Measurements from ENCODE around the gene TMTC4.

TMTC4 gene

GRCh38 chr13:100667894-100668293 lies 6.7 kb downstream of the TMTC4 start:
- DNase-seq = no peak

DNA sequence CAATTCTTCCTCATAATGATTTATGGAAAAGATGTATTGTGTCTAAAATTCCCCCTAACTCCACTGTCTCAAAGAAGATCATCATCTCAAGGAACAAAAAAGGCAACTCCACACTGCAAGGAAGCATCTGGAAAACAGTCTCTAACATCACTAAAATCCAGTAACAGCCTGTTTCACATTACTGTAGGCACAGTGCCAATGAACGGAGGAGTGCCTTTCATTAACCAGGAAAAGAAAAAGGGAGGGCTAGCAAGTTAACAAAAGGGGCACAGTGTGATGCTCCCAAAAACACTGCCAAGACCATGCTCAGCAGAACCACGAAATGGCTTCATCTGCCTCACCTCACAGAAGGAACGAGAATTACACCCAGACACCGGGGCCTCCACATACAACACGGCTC lies 8.5 kb downstream of the TMTC4 start:
- DNase-seq = no peak

DNA sequence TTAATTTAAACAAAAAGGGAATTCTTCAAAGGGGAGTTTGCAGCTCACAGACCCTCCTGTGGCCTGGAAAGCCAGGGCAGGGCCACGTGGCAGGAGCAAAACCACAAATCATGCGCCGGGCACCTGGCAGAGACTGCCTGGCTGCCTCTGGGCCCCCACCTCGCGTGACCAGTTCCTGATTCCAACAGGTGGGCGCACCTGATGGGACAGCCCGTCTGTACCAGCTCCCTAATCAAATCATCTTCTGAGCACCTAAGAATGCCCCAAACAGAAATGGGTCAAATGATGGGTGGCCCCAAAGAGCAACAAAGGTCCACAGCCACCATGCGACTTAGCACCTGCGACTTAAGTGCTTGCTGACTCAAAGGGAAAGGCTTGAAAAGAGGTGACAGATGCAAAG lies 9.2 kb downstream of the TMTC4 start:
- no peak for DNase-seq

- DNase-seq = no peak
Measured at GRCh38 chr13:100664171-100664900, 10.3 kb downstream of the TMTC4 start.

DNA sequence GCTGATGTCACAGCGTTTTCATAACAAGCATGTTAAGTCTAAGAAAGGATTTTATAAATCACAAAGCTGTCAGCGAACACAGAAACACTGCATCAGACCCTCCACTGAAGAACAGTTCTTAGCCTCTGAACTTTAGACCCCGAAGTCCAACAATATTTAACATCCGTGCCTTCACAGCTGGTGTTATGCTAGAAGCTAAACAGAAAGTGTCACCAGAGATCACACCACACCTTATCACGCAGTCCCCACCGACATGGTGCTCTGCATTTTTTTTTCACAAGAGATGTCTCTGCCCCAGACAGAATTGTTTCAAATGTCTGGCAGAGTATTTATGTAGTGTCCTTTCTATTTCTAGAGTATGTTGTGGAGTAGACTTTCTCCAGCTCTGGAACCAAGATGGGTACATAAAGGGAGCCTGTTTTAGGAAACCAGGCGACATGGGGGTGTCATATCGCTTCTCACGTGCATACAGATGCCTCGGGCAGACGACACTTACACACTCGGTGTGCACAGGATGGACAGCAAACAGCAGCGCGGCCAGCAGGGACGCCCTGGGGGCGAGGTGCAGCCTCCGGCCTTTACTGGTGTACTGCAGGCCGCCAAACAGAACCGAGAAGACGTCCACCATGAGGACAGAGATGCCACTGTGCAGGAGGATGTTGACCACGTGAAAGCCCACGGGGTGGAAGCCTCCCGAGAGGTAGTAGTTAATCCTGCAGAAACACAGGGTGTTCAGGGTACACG lies 12.0 kb downstream of the TMTC4 start:
- DNase-seq = no peak

DNA sequence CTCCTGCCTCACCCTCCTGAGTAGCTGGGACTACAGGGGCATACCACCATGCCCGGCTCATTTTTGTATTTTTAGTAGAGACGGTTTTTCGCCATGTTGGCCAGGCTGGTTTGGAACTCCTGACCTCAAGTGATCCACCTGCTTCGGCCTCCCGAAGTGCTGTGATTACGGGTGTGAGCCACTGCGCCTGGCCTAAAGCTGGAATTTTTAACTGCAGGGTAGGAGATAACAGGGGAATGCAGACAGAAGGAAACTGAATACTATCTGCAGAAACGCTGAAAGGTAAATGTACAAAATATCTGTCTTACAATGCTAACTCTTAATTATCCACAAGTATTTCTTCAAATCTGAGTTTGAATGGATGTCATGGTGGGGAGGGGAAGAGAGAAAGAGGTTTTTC lies 13.8 kb downstream of the TMTC4 start:
- no peak for DNase-seq

DNA sequence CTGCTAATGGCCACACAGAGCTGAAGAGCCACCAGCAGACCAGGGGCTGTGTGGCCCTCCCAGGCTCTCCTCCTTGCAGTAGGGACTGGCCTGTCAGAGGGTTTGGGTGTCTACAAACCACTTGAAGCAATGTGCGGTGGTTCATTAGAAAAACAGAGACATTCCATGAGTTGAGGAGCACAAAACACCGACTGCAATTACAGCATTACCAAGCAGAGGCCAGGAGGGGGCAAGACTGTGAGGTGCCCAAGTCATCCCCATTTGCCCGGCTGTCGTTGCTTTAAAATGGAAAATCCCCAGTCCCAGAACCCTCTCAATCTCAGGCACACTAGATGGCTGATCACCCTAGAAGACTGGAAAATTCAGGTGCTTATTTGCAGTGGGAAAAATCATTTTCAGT lies 15.0 kb downstream of the TMTC4 start:
- no peak for DNase-seq

GRCh38 chr13:100658363-100658762 lies 16.2 kb downstream of the TMTC4 start:
- peak in 1 of 5 donors; percentile 44 for DNase-seq

DNA sequence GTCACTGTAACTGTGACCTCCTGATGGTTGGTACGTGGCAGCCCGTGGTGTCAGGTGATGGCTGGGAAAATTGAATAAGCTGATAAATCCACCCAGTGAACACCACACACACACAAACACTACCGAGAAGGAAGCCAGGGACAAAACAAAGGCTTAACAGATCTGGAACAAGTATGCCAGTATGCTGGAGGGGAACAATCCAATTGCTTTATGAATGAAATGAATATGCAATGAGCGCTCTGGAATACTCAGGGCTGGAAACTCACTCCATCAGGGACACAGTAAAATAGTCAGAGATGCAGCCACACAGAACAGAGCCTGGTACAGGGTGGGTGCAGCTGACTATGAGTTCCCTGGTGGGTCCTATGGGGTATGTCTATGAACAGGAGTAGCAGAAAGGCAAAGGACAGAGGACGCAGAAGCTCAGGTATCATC lies 16.7 kb downstream of the TMTC4 start:
- DNase-seq = no peak

- no peak for DNase-seq
Measured at GRCh38 chr13:100652510-100652909, 22.1 kb downstream of the TMTC4 start.

DNA sequence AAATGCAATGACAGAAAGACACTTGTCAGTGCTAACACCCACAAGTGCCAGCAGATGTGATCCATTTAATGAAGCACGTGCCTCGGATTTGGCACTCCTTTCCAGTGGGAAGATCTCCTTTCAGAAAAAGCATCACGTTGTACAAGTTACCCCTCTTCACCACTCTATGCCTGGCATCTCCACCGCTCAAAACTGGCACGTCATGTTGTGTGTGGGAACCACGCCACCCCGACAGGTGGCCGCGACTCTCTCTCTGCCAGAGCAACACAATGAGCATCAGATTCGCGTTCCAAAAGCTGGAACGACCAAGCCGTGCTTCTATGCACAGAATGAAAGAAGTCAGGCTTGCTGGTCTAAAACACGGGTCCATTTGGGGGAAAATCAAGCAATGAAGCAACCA lies 24.3 kb downstream of the TMTC4 start:
- DNase-seq = no peak

GRCh38 chr13:100648354-100648753 lies 26.2 kb downstream of the TMTC4 start:
- no peak for DNase-seq

- DNase-seq = no peak
Measured at GRCh38 chr13:100646871-100647270, 27.7 kb downstream of the TMTC4 start.

- DNase-seq = no peak
Measured at GRCh38 chr13:100646030-100646673, 28.4 kb downstream of the TMTC4 start.

- DNase-seq = no peak
Measured at GRCh38 chr13:100645382-100645781, 29.2 kb downstream of the TMTC4 start.

DNA sequence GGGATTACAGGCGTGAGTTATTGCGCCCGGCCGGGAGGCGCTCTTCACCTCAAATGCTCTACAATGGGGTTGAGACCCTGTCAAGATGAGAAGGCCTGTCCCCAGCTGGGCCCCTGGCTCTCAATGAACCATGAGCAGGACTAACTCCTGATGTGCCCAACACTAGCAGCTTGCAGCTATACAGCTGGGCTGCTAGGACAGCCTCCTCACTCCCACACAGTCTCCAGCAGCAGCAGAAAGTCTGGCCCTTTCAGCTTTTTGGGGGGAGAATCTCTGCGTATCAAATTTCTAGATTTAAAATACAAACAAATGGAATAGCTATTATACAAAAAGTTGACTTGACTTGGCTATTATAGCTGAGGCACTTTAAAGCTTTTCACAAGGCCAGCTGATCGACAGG lies 30.2 kb downstream of the TMTC4 start:
- no peak for DNase-seq

DNA sequence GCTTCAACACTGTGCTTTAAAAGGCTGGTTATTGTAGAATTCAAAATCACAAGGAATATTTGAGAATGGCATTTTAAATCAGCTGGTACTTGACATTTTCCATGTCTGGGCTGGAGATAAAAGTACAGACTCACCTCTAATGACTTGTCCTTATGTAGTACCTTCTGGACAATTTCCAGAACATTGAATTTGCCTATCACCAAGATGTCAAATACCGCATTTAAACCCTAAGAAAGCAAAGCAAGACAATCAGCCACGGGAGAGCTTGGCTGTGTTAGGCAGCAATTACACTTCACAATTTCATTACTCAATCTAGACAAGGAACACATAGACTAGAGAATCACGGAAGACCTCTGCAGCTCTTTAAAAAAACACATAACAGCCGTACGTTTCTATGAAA lies 36.8 kb downstream of the TMTC4 start:
- DNase-seq = no peak

DNA sequence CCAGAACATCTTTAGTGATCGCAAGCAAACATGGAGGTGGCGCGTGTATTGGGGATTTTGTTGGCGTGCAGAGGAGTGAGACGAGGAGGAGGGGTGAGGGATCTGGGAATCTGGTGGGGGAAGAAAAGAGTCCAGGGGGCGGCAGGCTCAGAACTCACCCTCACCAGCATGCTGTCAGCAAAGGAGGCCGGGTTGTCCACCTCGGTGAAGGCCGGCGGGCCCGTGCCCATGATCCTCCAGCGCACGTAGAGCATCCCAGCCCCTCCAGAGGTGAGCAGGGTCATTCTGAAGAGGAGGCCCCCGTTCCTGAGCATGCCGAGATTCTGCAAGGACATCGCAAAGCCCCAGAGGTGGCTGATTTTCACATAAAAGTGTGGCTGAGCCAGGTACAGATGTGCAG lies 37.2 kb downstream of the TMTC4 start:
- DNase-seq = no peak

- DNase-seq = no peak
Measured at GRCh38 chr13:100636441-100636840, 38.2 kb downstream of the TMTC4 start.

DNA sequence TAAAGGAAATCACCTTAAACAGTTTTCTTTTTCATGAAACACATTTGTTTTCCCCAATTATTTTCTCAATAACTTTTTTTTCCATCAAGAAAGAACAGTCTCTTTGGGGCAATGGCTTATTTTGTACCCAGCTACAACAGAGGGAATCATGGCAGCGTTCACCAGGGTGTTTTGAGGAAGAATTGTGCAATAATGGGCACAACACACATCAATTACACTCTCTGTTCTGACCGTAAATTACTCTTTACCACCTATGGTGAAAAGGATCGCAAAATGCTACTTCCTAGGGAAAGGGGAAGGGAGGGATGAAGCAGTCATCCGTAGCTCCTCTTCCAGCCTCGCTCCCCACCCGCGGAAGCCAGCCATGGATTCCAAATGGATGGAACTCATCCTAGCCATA lies 38.6 kb downstream of the TMTC4 start:
- DNase-seq = no peak

DNA sequence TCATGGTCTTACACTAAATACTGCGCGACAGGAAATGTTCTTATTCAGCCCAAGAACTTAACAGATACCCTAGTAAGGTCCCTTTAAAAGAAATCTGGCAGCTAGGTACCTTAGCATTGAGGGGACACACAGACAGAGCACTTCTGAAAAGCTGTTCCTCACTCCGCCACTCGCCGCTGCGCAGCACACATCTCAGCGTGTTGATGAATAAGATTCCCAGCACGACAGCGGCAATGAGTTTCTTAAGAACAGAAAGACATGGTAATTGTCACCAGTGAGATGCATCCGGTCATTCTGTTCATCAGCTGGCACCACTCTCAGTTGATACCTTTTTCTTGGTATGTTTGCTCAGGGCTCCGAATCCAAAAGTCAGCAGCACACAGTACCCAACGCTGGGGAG lies 39.9 kb downstream of the TMTC4 start:
- DNase-seq = no peak

DNA sequence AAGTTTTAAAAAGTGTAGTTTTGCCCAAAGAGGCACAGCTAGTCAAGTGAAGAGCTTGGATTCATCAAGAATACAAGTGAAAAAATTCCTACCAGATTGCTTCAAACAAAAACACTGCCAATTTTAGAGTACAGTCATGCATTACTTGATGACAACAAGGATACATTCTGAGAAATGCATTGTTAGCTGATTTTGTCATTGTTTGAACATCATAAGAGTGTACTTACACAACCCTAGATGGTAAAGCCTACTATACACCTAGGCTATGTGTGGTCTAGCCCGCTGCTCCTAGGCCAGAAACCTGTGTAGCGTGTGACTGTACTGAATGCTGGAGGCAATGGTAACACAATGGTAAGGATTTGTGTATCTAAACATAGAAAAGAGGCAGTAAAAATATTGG lies 41.1 kb downstream of the TMTC4 start:
- no peak for DNase-seq

DNA sequence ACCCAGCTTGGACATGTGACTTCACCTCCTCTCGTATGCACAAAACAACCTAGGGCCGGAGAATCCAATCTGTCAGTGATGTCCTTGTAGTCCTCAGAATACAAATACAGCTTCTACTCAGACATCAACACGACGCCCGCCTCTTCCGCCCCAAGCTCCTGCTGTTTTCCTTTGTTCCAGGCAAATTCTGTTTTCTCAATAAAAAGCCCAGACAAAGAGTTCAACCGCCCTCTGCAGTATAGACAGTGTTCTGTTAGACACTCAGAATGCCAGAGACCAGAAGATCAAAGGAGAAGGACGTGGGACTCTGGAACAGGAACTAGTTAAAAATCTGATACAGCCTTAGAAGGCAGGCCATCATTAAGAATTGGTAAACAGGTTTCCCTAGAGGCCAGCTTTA lies 44.0 kb downstream of the TMTC4 start:
- no peak for DNase-seq

GRCh38 chr13:100627120-100627519 lies 47.5 kb downstream of the TMTC4 start:
- DNase-seq = no peak
